GM12878 (cell line): Measurements from ENCODE around the gene FRMD3. TPM values are rescaled to one million over a fixed set of nuclear protein-coding genes. Genes with fewer than 3 reads are reported as not detected.
A peak's percentile ranks its signal among the peaks of the same experiment; 100 is the strongest.

Source experiments
- ATAC-seq: fragments of 200-7000 bp; cut with Tn5 transposase; 3 replicates; pipeline ENCODE4 v1.9.1; 2020; ENCODE audit warnings: mild to moderate bottlenecking, moderate library complexity
- BruUV-seq: library from RNA; stranded (reverse); fragments of 400-500 nt; replicated peaks from 2 replicates; lab custom pipeline; 2021; lab: Mats Ljungman, UMichigan
- CTCF ChIA-PET: fragments of 300-600 bp; sonication (Branson Sonifier 250); formaldehyde crosslinking; extraction: SDS; loops from one replicate; lab custom pipeline; 2021; ENCODE audit warnings: inconsistent platforms; lab: Yijun Ruan, JAX
- POLR2A ChIA-PET: fragments of 350-600 bp; formaldehyde crosslinking; extraction: SDS; loops from one replicate; lab custom pipeline; 2021; ENCODE audit warnings: inconsistent platforms; lab: Charles Lee
- RAD21 ChIA-PET: fragments of 300-600 bp; sonication (Branson Sonifier 250); formaldehyde crosslinking; loops from one replicate; lab custom pipeline; 2023; ENCODE audit warnings: antibody characterized with exemption; ENCODE audit not compliant: unreplicated experiment; lab: Charles Lee
- SMC1A ChIA-PET: fragments of 300-600 bp; sonication (Branson Sonifier 250); formaldehyde crosslinking; loops from one replicate; lab custom pipeline; 2023; ENCODE audit not compliant: unreplicated experiment, uncharacterized antibody; lab: Charles Lee
- DNase-seq: peaks from one replicate; pipeline ENCODE4 v3.0.0-alpha.2; 2011; ENCODE audit warnings: low read depth, low spot score
- FAIRE-seq: peaks from 3 replicates; lab custom pipeline; 2011; peaks lifted over from hg19 to GRCh38; lab: Jason Lieb, UNC
- H2AFZ ChIP-seq: 2 replicates; pipeline ENCODE4 v1.6.0; 2011; ENCODE audit warnings: low read depth, low read length, control low read depth; ENCODE audit not compliant: control insufficient read depth
- H3K27ac ChIP-seq: 2 replicates; pipeline ENCODE4 v1.5.1; 2011; ENCODE audit warnings: control low read depth; ENCODE audit not compliant: control insufficient read depth, insufficient read depth
- H3K27me3 ChIP-seq, 2 experiments: replicated peaks in 1 of 2; 2 replicates each; pipeline versions ENCODE4 v1.6.0 to v1.6.1; 2011; ENCODE audit warnings: low read length in 1 of 2; ENCODE audit not compliant: control insufficient read depth in 2 of 2, insufficient read depth in 2 of 2
- H3K36me3 ChIP-seq, 2 experiments: 2 replicates each; pipeline ENCODE4 v1.5.1; 2011; ENCODE audit warnings: low read length in 1 of 2; ENCODE audit not compliant: control insufficient read depth in 2 of 2, insufficient read depth in 2 of 2
- H3K4me1 ChIP-seq: 2 replicates; pipeline ENCODE4 v1.6.1; 2011; ENCODE audit warnings: mild to moderate bottlenecking, low read length, moderate library complexity, mixed read lengths; ENCODE audit not compliant: control insufficient read depth, insufficient read depth
- H3K4me2 ChIP-seq: 2 replicates; pipeline ENCODE4 v1.6.0; 2011; ENCODE audit warnings: control low read depth; ENCODE audit not compliant: control insufficient read depth, insufficient read depth
- H3K4me3 ChIP-seq: fragments of 200-600 bp; sonication (generic); 2 replicates; pipeline ENCODE4 v1.5.1; 2016
- H3K79me2 ChIP-seq: 2 replicates; pipeline ENCODE4 v1.6.0; 2011; ENCODE audit warnings: low read length; ENCODE audit not compliant: control insufficient read depth, insufficient read depth
- H3K9ac ChIP-seq: 2 replicates; pipeline ENCODE4 v1.8.0; 2011; ENCODE audit warnings: low read length, control low read depth, mixed read lengths; ENCODE audit not compliant: control insufficient read depth, insufficient read depth
- H3K9me3 ChIP-seq: replicated peaks from 3 replicates; pipeline ENCODE4 v1.5.1; 2011; ENCODE audit warnings: mild to moderate bottlenecking, low read length; ENCODE audit not compliant: control insufficient read depth, insufficient read depth
- H4K20me1 ChIP-seq: 2 replicates; pipeline ENCODE4 v1.6.0; 2011; ENCODE audit not compliant: control insufficient read depth, insufficient read depth
- CBFB ChIP-seq: IDR thresholded peaks from 2 replicates; pipeline ENCODE4 v1.6.1; 2016; ENCODE audit warnings: antibody characterized with exemption, low read depth
- CTCF ChIP-seq, 3 experiments: IDR thresholded peaks in 2 of 3; conservative IDR thresholded peaks in 1 of 3; 2 replicates each; pipeline ENCODE4 v1.5.1; 2011; ENCODE audit warnings: low read depth in 3 of 3, low read length in 3 of 3, mild to moderate bottlenecking in 3 of 3, control low read depth in 2 of 3, moderate library complexity in 2 of 3, inconsistent platforms in 1 of 3, mixed read lengths in 1 of 3; ENCODE audit not compliant: control insufficient read depth in 2 of 3, insufficient read depth in 1 of 3; ENCODE audit errors: extremely low read depth in 1 of 3
- ETV6 ChIP-seq, 2 experiments: fragments of 450-650 bp in 1 of 2; IDR thresholded peaks in 1 of 2; conservative IDR thresholded peaks in 1 of 2; 2 replicates each; pipeline ENCODE4 v1.6.1; 2014; ENCODE audit warnings: antibody characterized with exemption in 1 of 2, borderline replicate concordance in 1 of 2, low read depth in 1 of 2, mild to moderate bottlenecking in 1 of 2, moderate library complexity in 1 of 2
- FOS ChIP-seq: IDR thresholded peaks from 3 replicates; pipeline ENCODE4 v1.6.1; 2011; ENCODE audit warnings: borderline replicate concordance; ENCODE audit not compliant: insufficient read length; ENCODE audit errors: extremely low read depth
- KAT2A ChIP-seq: conservative IDR thresholded peaks from 2 replicates; pipeline ENCODE4 v1.6.1; 2011; ENCODE audit warnings: low read depth, low read length; ENCODE audit not compliant: control insufficient read depth
- NFYB ChIP-seq: IDR thresholded peaks from 2 replicates; pipeline ENCODE4 v1.6.1; 2011; ENCODE audit warnings: low read depth, mild to moderate bottlenecking, low read length, improper control_type of control experiment, moderate library complexity; ENCODE audit not compliant: insufficient read depth
- PBX3 ChIP-seq: IDR thresholded peaks from 2 replicates; pipeline ENCODE4 v1.6.1; 2011; ENCODE audit warnings: mild to moderate bottlenecking, low read depth, low read length, moderate library complexity; ENCODE audit not compliant: insufficient replicate concordance
- POLR2A ChIP-seq: IDR thresholded peaks from 2 replicates; pipeline ENCODE4 v1.6.1; 2011; ENCODE audit warnings: low read depth, mild to moderate bottlenecking, low read length
- RAD21 ChIP-seq: IDR thresholded peaks from 2 replicates; pipeline ENCODE4 v1.6.1; 2011; ENCODE audit warnings: mild to moderate bottlenecking, low read depth, low read length, moderate library complexity; ENCODE audit not compliant: insufficient read depth
- SIN3A ChIP-seq: IDR thresholded peaks from 2 replicates; pipeline ENCODE4 v1.6.1; 2012; ENCODE audit warnings: low read depth, low read length, improper control_type of control experiment
- WGBS: methylation state at CpG from one replicate; pipeline ENCODE4 v1.1.6; 2016; ENCODE audit warnings: low lambda C conversion rate; ENCODE audit not compliant: insufficient replicate concordance, insufficient coverage; ENCODE audit errors: missing lambda C conversion rate; 5-methylcytosine and 5-hydroxymethylcytosine counted together
- in situ Hi-C: fragments of 300-500 bp; cut with MboI; formaldehyde crosslinking; loops from 9 replicates; pipeline ENCODE4 v1.14.3; 2018; ENCODE audit warnings: mixed read lengths
- intact Hi-C: fragments of 100-400 bp; cut with micrococcal nuclease; formaldehyde crosslinking; loops from one replicate; pipeline ENCODE4 v1.14.2; 2022; ENCODE audit not compliant: unreplicated experiment
- polyA plus RNA-seq, 11 experiments: library from polyadenylated mRNA; depleted of rRNA in 4 of 11; unstranded in 6 of 11; stranded (reverse) in 5 of 11; fragments of >200 nt; fragmentation: Nextera tagmentation in 4 of 11; fragmentation: Illumina TruSeq in 1 of 11; extraction: Ambion mirVana in 4 of 11; extraction: Trizol in 1 of 11; gene quantifications; 1 replicate in 1 of 11; 2 replicates in 10 of 11; pipeline versions ENCODE4 v1.2.1 to v1.2.3, GENCODE V29; 2011 to 2016; ENCODE audit warnings: inconsistent platforms in 2 of 11, missing spikeins in 2 of 11, low read depth in 1 of 11
- total RNA-seq, 4 experiments: library from RNA; depleted of rRNA in 3 of 4; stranded (reverse); fragments of >200 nt in 3 of 4; fragmentation: Illumina TruSeq in 1 of 4; extraction: Trizol in 1 of 4; gene quantifications; 2 replicates each; pipeline versions ENCODE4 v1.2.1 to v1.2.3, GENCODE V29; 2013 to 2021
- TF ChIP-seq, protein P1 (sequence below): IDR thresholded peaks from 2 replicates; pipeline ENCODE4 v1.6.1; 2011; ENCODE audit warnings: borderline replicate concordance, low read depth, mild to moderate bottlenecking, moderate library complexity, low read length; ENCODE audit not compliant: insufficient read depth, poor library complexity, severe bottlenecking
- TF ChIP-seq, protein P2 (sequence below): fragments of 150-350 bp; IDR thresholded peaks from 2 replicates; pipeline ENCODE4 v1.6.1; 2016; ENCODE audit warnings: low read depth, low read length

Gene FRMD3
- total and polyA plus RNA-seq, 10 of the 15 experiments (the other 5 are each of a cell fraction or from before 2014, with no cell fraction given), result 0.04 to 0.68 (median 0.21) TPM; not detected in 1

DNA sequence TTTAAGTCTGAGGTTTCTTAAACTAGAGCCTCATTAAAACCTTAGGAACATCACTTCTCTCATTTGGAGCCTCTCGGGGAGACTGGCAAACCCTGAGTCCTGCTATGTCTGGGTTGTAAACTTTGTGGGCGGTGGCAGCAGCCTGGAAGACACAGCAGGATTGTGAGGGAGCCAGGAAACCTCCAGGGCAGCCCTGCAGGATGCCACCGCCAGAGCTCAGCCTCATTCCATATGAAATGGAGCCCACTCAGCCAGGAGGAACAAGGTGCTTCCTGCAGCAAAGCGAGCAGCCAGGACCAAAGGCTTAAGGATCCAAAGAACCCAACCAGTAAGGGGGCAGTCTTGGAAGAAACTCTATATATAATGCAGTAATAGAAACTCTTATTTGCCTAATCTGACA lies 46.8 kb upstream of the FRMD3 start (continued):
- no peak for TF ChIP-seq NFYB

DNA sequence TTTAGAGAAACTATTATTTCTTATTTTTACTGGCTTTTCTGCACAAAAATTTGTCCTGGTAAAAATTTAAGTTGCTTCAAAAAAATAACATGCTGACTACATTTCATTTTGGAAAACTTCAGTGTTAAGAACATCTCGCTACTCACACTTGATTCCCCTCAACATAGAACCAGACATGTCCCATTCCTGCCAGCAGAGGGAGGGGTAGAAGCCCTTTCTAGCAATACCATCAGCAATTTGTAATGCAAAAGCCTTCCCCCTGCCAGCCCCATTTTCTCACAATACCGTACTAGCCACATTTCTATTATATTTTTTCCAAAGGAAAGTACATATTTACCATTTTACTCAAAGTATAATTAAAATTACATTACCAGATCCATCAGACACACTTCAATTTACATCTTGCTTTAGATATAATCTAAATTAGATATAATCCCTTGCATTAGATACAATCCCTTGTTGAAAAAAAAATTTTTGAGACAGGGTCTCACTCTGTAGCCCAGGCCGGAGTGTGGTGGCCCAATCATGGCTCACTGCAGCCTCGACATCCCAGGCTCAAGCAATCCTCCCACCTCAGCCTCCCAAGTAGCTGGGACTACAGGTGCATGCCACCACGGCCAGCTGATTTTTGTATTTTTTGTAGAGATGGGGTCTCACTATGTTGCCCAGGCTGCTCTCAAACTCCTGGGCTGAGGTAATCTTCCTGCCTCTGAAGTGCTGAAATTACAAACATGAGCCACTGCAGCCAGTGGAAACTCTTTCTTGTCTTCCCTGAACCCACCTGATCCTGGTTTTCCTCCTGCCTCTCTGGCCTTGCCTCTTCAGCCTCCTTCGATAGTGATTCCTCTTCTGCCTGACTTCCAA lies 45.2 kb upstream of the FRMD3 start:
- no peaks in the 10 kb centered on the region; the same call in 2 of the 3 replicates for H3K9me3 ChIP-seq
- no peak overlapping the region for H3K4me3 ChIP-seq
- no peak overlapping the region for H3K4me2 ChIP-seq
- 40% methylated on average over 6 of the region's 6 CpGs for WGBS
- ChIA-PET RAD21 (no interaction called here), CTCF (interaction anchor here (0.6 to 2.4 kb wide), 4 partner anchors 40 to 382 kb away, joined by 3 to 6 read pairs (median 3); no protein-coding TSS in a partner anchor), SMC1A (no interaction called here), POLR2A (no interaction called here)
- H4K20me1 ChIP-seq, result no peaks in the 10 kb centered on the region
- H2AFZ ChIP-seq, result no peak overlapping the region
- no peak for DNase-seq
- peak; percentile 89 for ATAC-seq
- BruUV-seq, result no TSS peak
- in situ Hi-C loops, result no loop called here
- H3K27ac ChIP-seq, result no peak overlapping the region
- H3K27me3 ChIP-seq, result no peaks in the 10 kb centered on the region
- H3K36me3 ChIP-seq, result no peaks in the 10 kb centered on the region
- intact Hi-C loops, result no loop called here
- no peaks in the 10 kb centered on the region for H3K79me2 ChIP-seq
- no peak for FAIRE-seq
- H3K4me1 ChIP-seq, result no peaks in the 10 kb centered on the region
- H3K9ac ChIP-seq, result no peak overlapping the region
- TF ChIP-seq, protein P1, sequence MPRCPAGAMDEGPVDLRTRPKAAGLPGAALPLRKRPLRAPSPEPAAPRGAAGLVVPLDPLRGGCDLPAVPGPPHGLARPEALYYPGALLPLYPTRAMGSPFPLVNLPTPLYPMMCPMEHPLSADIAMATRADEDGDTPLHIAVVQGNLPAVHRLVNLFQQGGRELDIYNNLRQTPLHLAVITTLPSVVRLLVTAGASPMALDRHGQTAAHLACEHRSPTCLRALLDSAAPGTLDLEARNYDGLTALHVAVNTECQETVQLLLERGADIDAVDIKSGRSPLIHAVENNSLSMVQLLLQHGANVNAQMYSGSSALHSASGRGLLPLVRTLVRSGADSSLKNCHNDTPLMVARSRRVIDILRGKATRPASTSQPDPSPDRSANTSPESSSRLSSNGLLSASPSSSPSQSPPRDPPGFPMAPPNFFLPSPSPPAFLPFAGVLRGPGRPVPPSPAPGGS, result no peak
- no peak for TF ChIP-seq SIN3A
- TF ChIP-seq RAD21, result peak; percentile 60
- no peak for TF ChIP-seq KAT2A
- no peak for TF ChIP-seq FOS
- TF ChIP-seq ETV6 (conservative IDR thresholded peaks at IDR 0.05 in 1 of 2, IDR thresholded peaks at IDR 0.05 in 1 of 2; ENCODE audit: borderline replicate concordance in 1 of 2, low read depth in 1 of 2), result no peak
- peak; percentile 54 to 65 (median 56); a peak in 5 of 6 replicates for TF ChIP-seq CTCF (IDR thresholded peaks at IDR 0.05 in 2 of 3, conservative IDR thresholded peaks at IDR 0.05 in 1 of 3; ENCODE audit: control insufficient read depth in 2 of 3, extremely low read depth in 1 of 3, insufficient read depth in 1 of 3, low read depth in 3 of 3, low read length in 3 of 3)
- no peak for TF ChIP-seq POLR2A
- TF ChIP-seq PBX3, result no peak
- TF ChIP-seq, protein P2, sequence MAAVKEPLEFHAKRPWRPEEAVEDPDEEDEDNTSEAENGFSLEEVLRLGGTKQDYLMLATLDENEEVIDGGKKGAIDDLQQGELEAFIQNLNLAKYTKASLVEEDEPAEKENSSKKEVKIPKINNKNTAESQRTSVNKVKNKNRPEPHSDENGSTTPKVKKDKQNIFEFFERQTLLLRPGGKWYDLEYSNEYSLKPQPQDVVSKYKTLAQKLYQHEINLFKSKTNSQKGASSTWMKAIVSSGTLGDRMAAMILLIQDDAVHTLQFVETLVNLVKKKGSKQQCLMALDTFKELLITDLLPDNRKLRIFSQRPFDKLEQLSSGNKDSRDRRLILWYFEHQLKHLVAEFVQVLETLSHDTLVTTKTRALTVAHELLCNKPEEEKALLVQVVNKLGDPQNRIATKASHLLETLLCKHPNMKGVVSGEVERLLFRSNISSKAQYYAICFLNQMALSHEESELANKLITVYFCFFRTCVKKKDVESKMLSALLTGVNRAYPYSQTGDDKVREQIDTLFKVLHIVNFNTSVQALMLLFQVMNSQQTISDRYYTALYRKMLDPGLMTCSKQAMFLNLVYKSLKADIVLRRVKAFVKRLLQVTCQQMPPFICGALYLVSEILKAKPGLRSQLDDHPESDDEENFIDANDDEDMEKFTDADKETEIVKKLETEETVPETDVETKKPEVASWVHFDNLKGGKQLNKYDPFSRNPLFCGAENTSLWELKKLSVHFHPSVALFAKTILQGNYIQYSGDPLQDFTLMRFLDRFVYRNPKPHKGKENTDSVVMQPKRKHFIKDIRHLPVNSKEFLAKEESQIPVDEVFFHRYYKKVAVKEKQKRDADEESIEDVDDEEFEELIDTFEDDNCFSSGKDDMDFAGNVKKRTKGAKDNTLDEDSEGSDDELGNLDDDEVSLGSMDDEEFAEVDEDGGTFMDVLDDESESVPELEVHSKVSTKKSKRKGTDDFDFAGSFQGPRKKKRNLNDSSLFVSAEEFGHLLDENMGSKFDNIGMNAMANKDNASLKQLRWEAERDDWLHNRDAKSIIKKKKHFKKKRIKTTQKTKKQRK, result no peak
- TF ChIP-seq CBFB, result no peak
